Fibroblast of skin of back (primary cell): Measurements from ENCODE around the gene FAM234A.

Experiments used
- DNase-seq: peaks from one replicate; pipeline ENCODE4 v3.0.0-alpha.2; 2013

The FAM234A gene

GRCh38 chr16:303760-304505 lies 69.3 kb downstream of the FAM234A start:
- DNase-seq: no peak

GRCh38 chr16:305916-306626 lies 71.5 kb downstream of the FAM234A start:
- no peak for DNase-seq

GRCh38 chr16:306911-307370 lies 72.3 kb downstream of the FAM234A start:
- DNase-seq: no peak

- no peak for DNase-seq
Measured at GRCh38 chr16:307691-308312, 73.2 kb downstream of the FAM234A start.

- no peak for DNase-seq
Measured at GRCh38 chr16:309476-309875, 74.9 kb downstream of the FAM234A start.

GRCh38 chr16:311725-312124 lies 77.1 kb downstream of the FAM234A start:
- no peak for DNase-seq

GRCh38 chr16:314351-314750 lies 79.7 kb downstream of the FAM234A start:
- no peak for DNase-seq

- DNase-seq: no peak
Measured at GRCh38 chr16:314795-315299, 80.2 kb downstream of the FAM234A start.
